HCT116 (cell line): ENCODE measurements around the gene SCAI.

ENCODE experiments used
- CEBPB ChIP-seq: IDR thresholded peaks from 2 replicates; pipeline ENCODE4 v1.6.1; 2012; ENCODE audit warnings: low read depth
- CTCF ChIP-seq, 3 experiments: fragments of 200-600 bp in 1 of 3; sonication (generic) in 1 of 3; IDR thresholded peaks in 2 of 3; conservative IDR thresholded peaks in 1 of 3; 2 replicates each; pipeline ENCODE4 v1.5.1; 2012 to 2017; ENCODE audit warnings: low read depth in 2 of 3, low read length in 2 of 3, antibody characterized with exemption in 1 of 3, borderline replicate concordance in 1 of 3, control low read depth in 1 of 3, mild to moderate bottlenecking in 1 of 3, mixed read lengths in 1 of 3, mixed run types in 1 of 3, moderate library complexity in 1 of 3; ENCODE audit not compliant: insufficient read depth in 1 of 3
- EZH2 ChIP-seq: fragments of 200-600 bp; sonication (generic); IDR thresholded peaks from 2 replicates; pipeline ENCODE4 v1.6.1; 2017; ENCODE audit warnings: antibody characterized with exemption, mixed run types
- EZH2phosphoT487 ChIP-seq: fragments of 200-600 bp; IDR thresholded peaks from 2 replicates; pipeline ENCODE4 v1.6.1; 2018; ENCODE audit warnings: antibody characterized with exemption, borderline replicate concordance
- MAX ChIP-seq: IDR thresholded peaks from 2 replicates; pipeline ENCODE4 v1.6.1; 2012
- POLR2AphosphoS5 ChIP-seq: IDR thresholded peaks from 2 replicates; pipeline ENCODE4 v1.6.1; 2011; ENCODE audit warnings: mild to moderate bottlenecking, low read depth, low read length, moderate library complexity
- REST ChIP-seq: IDR thresholded peaks from 2 replicates; pipeline ENCODE4 v1.6.1; 2012; ENCODE audit warnings: low read depth
- TCF7L2 ChIP-seq: IDR thresholded peaks from 2 replicates; pipeline ENCODE4 v1.7.0; 2011; ENCODE audit warnings: borderline replicate concordance, inconsistent platforms; ENCODE audit not compliant: insufficient read depth, insufficient read length; ENCODE audit errors: extremely low read depth
- YY1 ChIP-seq: IDR thresholded peaks from 2 replicates; pipeline ENCODE4 v1.6.1; 2011; ENCODE audit warnings: low read length, low read depth, moderate library complexity, mild to moderate bottlenecking; ENCODE audit not compliant: insufficient replicate concordance; ENCODE audit errors: extremely low read depth
- ZBTB33 ChIP-seq: IDR thresholded peaks from 2 replicates; pipeline ENCODE4 v1.6.1; 2011; ENCODE audit warnings: mild to moderate bottlenecking, low read length, moderate library complexity; ENCODE audit not compliant: insufficient replicate concordance; ENCODE audit errors: extremely low read depth

- no peak for TF ChIP-seq REST
- TF ChIP-seq CEBPB: no peak
- no peak for TF ChIP-seq TCF7L2
- TF ChIP-seq ZBTB33: no peak
- no peak for TF ChIP-seq CTCF (IDR thresholded peaks at IDR 0.05 in 2 of 3, conservative IDR thresholded peaks at IDR 0.05 in 1 of 3; ENCODE audit: borderline replicate concordance in 1 of 3, insufficient read depth in 1 of 3, low read depth in 2 of 3, low read length in 2 of 3)
- no peak for TF ChIP-seq YY1
- no peak for TF ChIP-seq EZH2phosphoT487
- TF ChIP-seq EZH2: no peak
- TF ChIP-seq POLR2AphosphoS5: no peak
- no peak for TF ChIP-seq MAX
These were observed 68.4 kb downstream of the SCAI start for GRCh38 chr9:125074976-125075375.
